Small intestine (tissue), 16 donors: ENCODE data around the gene SYNPR. TPM values are rescaled to one million over a fixed set of nuclear protein-coding genes. Genes with fewer than 3 reads are reported as not detected.

Source experiments
- DNase-seq, 2 donors: peaks; one replicate each; pipeline versions ENCODE4 v3.0.0 to v3.0.0-alpha.2; 2013
- FAIRE-seq: peaks from 2 replicates; lab custom pipeline; 2012; peaks lifted over from hg19 to GRCh38; lab: Jason Lieb, UNC
- H3K27ac ChIP-seq, 3 donors: one replicate each; pipeline ENCODE4 v1.5.1; 2013; ENCODE audit warnings: low read length in 2 of 3, mild to moderate bottlenecking in 2 of 3, control low read depth in 1 of 3, inconsistent platforms in 1 of 3, low read depth in 1 of 3, moderate library complexity in 1 of 3
- H3K27me3 ChIP-seq, 3 donors: one replicate each; pipeline ENCODE4 v1.6.1; 2013; ENCODE audit warnings: low read length in 3 of 3, inconsistent platforms in 1 of 3; ENCODE audit not compliant: control insufficient read depth in 3 of 3, insufficient read depth in 3 of 3
- H3K36me3 ChIP-seq, 3 donors: one replicate each; pipeline ENCODE4 v1.6.1; 2013; ENCODE audit warnings: low read length in 3 of 3, inconsistent platforms in 1 of 3, low read depth in 1 of 3, mild to moderate bottlenecking in 1 of 3, moderate library complexity in 1 of 3; ENCODE audit not compliant: control insufficient read depth in 3 of 3, insufficient read depth in 2 of 3
- H3K4me1 ChIP-seq, 3 donors: one replicate each; pipeline ENCODE4 v1.6.1; 2013; ENCODE audit warnings: low read length in 2 of 3, inconsistent platforms in 1 of 3, low read depth in 1 of 3, mild to moderate bottlenecking in 1 of 3, moderate library complexity in 1 of 3; ENCODE audit not compliant: control insufficient read depth in 3 of 3, insufficient read depth in 2 of 3
- H3K4me3 ChIP-seq, 3 donors: one replicate each; pipeline ENCODE4 v1.5.1; 2013; ENCODE audit warnings: low read length in 3 of 3, control low read depth in 1 of 3, inconsistent platforms in 1 of 3, low read depth in 1 of 3, mild to moderate bottlenecking in 1 of 3, moderate library complexity in 1 of 3
- H3K9me3 ChIP-seq, 2 donors: one replicate each; pipeline ENCODE4 v1.6.1; 2013; ENCODE audit warnings: low read depth in 1 of 2, low read length in 1 of 2; ENCODE audit not compliant: control insufficient read depth in 2 of 2, insufficient read depth in 1 of 2
- WGBS, 3 donors: extraction: QIAGEN DNeasy Blood & Tissue Kit; methylation state at CpG; one replicate each; pipeline ENCODE4 v1.1.7; 2013; 5-methylcytosine and 5-hydroxymethylcytosine counted together
- long read RNA-seq, 10 donors: transcript quantifications; one replicate each; lab custom pipeline, GENCODE V29; 2026
- polyA plus RNA-seq, 4 donors: library from polyadenylated mRNA; stranded (reverse) in 3 of 4; unstranded in 1 of 4; fragments of 200-250 nt in 3 of 4; fragments of 120-200 nt in 1 of 4; gene quantifications; one replicate each; pipeline versions ENCODE4 v1.2.1 to v1.2.3, GENCODE V29; 2013
- donor health status: healthy with polysubstance abuse.
- donor health status: control.
- donor health status: control.
- donor health status: Bipolar disorder and iron deficiency.
- donor health status: healthy.

SYNPR gene
- under 1 TPM in 2 of 4 donors, not detected in 2; 0.36 to 0.87 TPM for polyA plus RNA-seq
- long read RNA-seq, donor 1 = 0 reads
- long read RNA-seq, donor 2 = 0 reads
- long read RNA-seq, donor 3, partial matches to known transcripts = 0 of 1 reads
- long read RNA-seq, donor 3, other reads (novel, unspliced or antisense) = 0 of 1 reads
- long read RNA-seq, donor 4 = 0 reads
- long read RNA-seq, donor 5 = 0 reads
- long read RNA-seq, donor 6 = 0 reads
- long read RNA-seq, donor 7 = 0 reads
- long read RNA-seq, donor 8 = 0 reads
- long read RNA-seq, donor 9 = 0 reads
- long read RNA-seq, donor 10 = 0 reads

DNA sequence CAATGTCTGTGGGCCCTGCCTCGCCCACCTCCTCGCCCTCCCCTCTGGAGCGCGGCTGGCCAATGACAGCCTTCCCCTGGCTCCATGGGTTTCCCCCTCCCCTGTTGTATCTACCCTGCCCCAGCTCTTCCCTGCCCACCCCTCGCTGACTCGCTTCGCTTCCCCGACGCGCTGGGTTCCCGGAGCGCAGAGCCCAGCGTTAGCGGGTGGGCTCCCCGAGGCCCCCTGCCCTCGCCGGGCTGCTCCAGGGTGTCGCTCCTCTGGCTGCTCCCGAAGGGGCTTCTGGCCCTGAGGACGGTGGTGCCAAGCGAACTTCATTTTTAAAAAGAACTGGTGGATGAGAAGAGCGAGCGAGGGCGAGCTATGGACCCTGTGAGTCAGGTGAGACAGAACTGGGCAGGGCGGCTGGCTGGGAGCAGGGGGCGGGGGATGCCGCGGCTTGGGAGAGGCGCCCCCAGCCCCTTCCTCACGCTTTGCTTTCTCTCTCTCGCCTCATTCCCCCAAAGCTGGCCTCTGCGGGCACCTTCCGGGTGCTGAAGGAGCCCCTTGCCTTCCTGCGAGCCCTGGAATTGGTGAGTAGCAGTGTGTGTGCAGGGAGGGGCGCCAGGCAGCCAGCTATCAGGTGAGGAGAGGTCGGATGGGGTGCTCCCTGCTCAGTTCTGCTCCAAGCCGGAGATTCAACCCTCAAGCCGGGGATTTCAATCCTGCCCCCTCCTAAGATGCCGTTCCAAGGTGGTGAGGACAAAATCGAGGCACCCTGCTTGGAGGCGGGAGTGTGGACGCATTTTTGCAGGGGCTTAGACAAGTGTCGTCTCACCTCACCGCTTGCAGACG is at the start of gene SYNPR:
SYNPR (plus strand) TSS at position 138 of the 834 bp plus-strand sequence.
- DNase-seq (no peak), FAIRE-seq (no peak)
- Histone ChIP-seq H3K27ac (no peak within 1 kb of the TSS), H3K4me3 (peak within 1 kb of the TSS in 1 of 3 donors; percentile 1), H3K4me1 (no peaks in the 10 kb centered on the region), H3K27me3 (peaks cover 8 to 40% (median 15%) of the 10 kb centered on the region in 3 donors), H3K9me3 (no peaks in the 10 kb centered on the region), H3K36me3 (no peaks in the 10 kb centered on the region)
- 4 to 7% (median 4%) methylated on average over 44 to 45 of the region's 45 CpGs for WGBS, 3 donors

GRCh38 chr3:63228677-63229076 is 49.4 kb upstream of the SYNPR start:
- no peaks in the 10 kb centered on the region for H3K9me3 ChIP-seq
- FAIRE-seq (no peak), DNase-seq (peak; percentile 37 to 38)
- 3 to 17% (median 14%) methylated on average over 6 of the region's 6 CpGs for WGBS, 3 donors
- no peak overlapping the region for H3K27ac ChIP-seq
- H3K4me1 ChIP-seq = no peaks in the 10 kb centered on the region
- H3K36me3 ChIP-seq = no peaks in the 10 kb centered on the region
- no peak overlapping the region for H3K4me3 ChIP-seq
- no peaks in the 10 kb centered on the region for H3K27me3 ChIP-seq

GRCh38 chr3:63230146-63230545 is 48.0 kb upstream of the SYNPR start:
- Histone ChIP-seq H3K4me3 (no peak overlapping the region), H3K27ac (no peak overlapping the region), H3K4me1 (no peaks in the 10 kb centered on the region), H3K36me3 (no peaks in the 10 kb centered on the region), H3K9me3 (no peaks in the 10 kb centered on the region), H3K27me3 (no peaks in the 10 kb centered on the region)
- DNase-seq (no peak), FAIRE-seq (no peak)

- DNase-seq = no peak
- H3K4me1 ChIP-seq = no peaks in the 10 kb centered on the region
- no peaks in the 10 kb centered on the region for H3K9me3 ChIP-seq
- H3K27me3 ChIP-seq = no peaks in the 10 kb centered on the region
- H3K4me3 ChIP-seq = no peak overlapping the region
- no peak for FAIRE-seq
- H3K27ac ChIP-seq = no peak overlapping the region
- H3K36me3 ChIP-seq = no peaks in the 10 kb centered on the region
- 75 to 77% (median 76%) methylated on average over 2 of the region's 2 CpGs for WGBS, 3 donors
Observed at GRCh38 chr3:63231643-63232042, 46.5 kb upstream of the SYNPR start.

- H3K27me3 ChIP-seq = no peaks in the 10 kb centered on the region
- peak; percentile 89 for FAIRE-seq
- H3K27ac ChIP-seq = no peak overlapping the region
- no peaks in the 10 kb centered on the region for H3K36me3 ChIP-seq
- H3K4me1 ChIP-seq = no peaks in the 10 kb centered on the region
- DNase-seq = no peak
- 63 to 68% (median 66%) methylated on average over 3 of the region's 3 CpGs for WGBS, 3 donors
- H3K4me3 ChIP-seq = no peak overlapping the region
- H3K9me3 ChIP-seq = no peaks in the 10 kb centered on the region
Observed at GRCh38 chr3:63232764-63233396, 45.2 kb upstream of the SYNPR start.

- Histone ChIP-seq H3K4me3 (no peak overlapping the region), H3K4me1 (no peaks in the 10 kb centered on the region), H3K27me3 (no peaks in the 10 kb centered on the region), H3K9me3 (no peaks in the 10 kb centered on the region), H3K36me3 (no peaks in the 10 kb centered on the region), H3K27ac (no peak overlapping the region)
- FAIRE-seq (no peak), DNase-seq (no peak)
- WGBS, 3 donors = 57 to 87% (median 84%) methylated on average over 5 of the region's 5 CpGs
Observed at GRCh38 chr3:63240381-63240902, 37.7 kb upstream of the SYNPR start.

- H3K36me3 ChIP-seq = no peaks in the 10 kb centered on the region
- FAIRE-seq = no peak
- 66 to 79% (median 73%) methylated on average over 2 of the region's 2 CpGs for WGBS, 3 donors
- no peak overlapping the region for H3K27ac ChIP-seq
- no peak overlapping the region for H3K4me3 ChIP-seq
- H3K27me3 ChIP-seq = no peaks in the 10 kb centered on the region
- H3K9me3 ChIP-seq = no peaks in the 10 kb centered on the region
- H3K4me1 ChIP-seq = no peaks in the 10 kb centered on the region
- DNase-seq = no peak
Observed at GRCh38 chr3:63242124-63242523, 36.0 kb upstream of the SYNPR start.

DNA sequence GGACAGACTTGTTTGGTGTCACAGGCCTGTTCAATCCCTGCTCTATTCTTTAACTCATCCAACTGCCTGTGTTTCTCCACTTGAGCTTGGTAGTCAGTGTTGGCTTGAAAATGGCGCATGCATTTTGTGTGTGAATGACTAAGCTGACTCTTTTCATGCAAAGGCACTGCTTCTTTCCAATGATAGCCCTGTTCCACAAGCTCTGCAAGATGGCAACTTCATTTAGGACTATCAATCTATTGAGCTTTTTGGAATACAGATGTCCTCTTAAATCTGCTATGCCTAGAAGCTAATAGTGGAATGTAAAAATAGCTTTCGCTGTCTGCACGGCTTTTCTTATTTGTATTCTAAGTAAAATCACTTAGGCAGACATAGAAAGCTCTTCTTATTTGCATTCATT is 33.6 kb upstream of the SYNPR start:
- FAIRE-seq (no peak), DNase-seq (no peak)
- no peaks in the 10 kb centered on the region for H3K27me3 ChIP-seq
- no peaks in the 10 kb centered on the region for H3K36me3 ChIP-seq
- 93 to 97% (median 95%) methylated on average over 3 of the region's 3 CpGs for WGBS, 3 donors
- H3K27ac ChIP-seq = no peak overlapping the region
- H3K4me3 ChIP-seq = no peak overlapping the region
- H3K4me1 ChIP-seq = no peaks in the 10 kb centered on the region
- H3K9me3 ChIP-seq = no peaks in the 10 kb centered on the region
